ENCODE data around the gene PTPRM. TPM values are rescaled to one million over a fixed set of nuclear protein-coding genes. Genes with fewer than 3 reads are reported as not detected.

PTPRM gene
- total RNA-seq, 1 experiment from 2014 or later: 42.3 TPM

GRCh38 chr18:8385400-8385799 lies 818.3 kb downstream of the PTPRM start:
- Mint-ChIP-seq H3K4me3 (ENCODE audit: low read depth, unreplicated experiment) (no peak overlapping the region), H3K4me1 (ENCODE audit: low read depth, unreplicated experiment) (no peaks in the 10 kb centered on the region), H3K36me3 (ENCODE audit: insufficient read depth, unreplicated experiment) (no peaks in the 10 kb centered on the region), H3K27me3 (ENCODE audit: unreplicated experiment) (no peaks in the 10 kb centered on the region), H3K27ac (ENCODE audit: unreplicated experiment) (no peak overlapping the region), H3K9me3 (ENCODE audit: low read depth, unreplicated experiment) (no peaks in the 10 kb centered on the region)
- intact Hi-C loops (cut with micrococcal nuclease; ENCODE audit: unreplicated experiment): loop anchor here (5.0 kb wide), 1 partner anchor 1113 kb away; no protein-coding TSS in a partner anchor
- CTCF ChIA-PET: no interaction called here
- no peak for TF ChIP-seq CTCF (IDR thresholded peaks at IDR 0.05; ENCODE audit: unreplicated experiment)
- no peak for DNase-seq
- BruUV-seq (replicated peaks): no TSS peak

- Mint-ChIP-seq H3K4me3 (ENCODE audit: low read depth, unreplicated experiment) (no peak overlapping the region), H3K9me3 (ENCODE audit: low read depth, unreplicated experiment) (no peaks in the 10 kb centered on the region), H3K27ac (ENCODE audit: unreplicated experiment) (no peak overlapping the region), H3K27me3 (ENCODE audit: unreplicated experiment) (no peaks in the 10 kb centered on the region), H3K4me1 (ENCODE audit: low read depth, unreplicated experiment) (no peaks in the 10 kb centered on the region), H3K36me3 (ENCODE audit: insufficient read depth, unreplicated experiment) (no peaks in the 10 kb centered on the region)
- intact Hi-C loops (cut with micrococcal nuclease; ENCODE audit: unreplicated experiment): loop anchor here (5.0 kb wide), 1 partner anchor 1115 kb away; no protein-coding TSS in a partner anchor
- no peak for TF ChIP-seq CTCF (IDR thresholded peaks at IDR 0.05; ENCODE audit: unreplicated experiment)
- no peak for DNase-seq
- CTCF ChIA-PET: interaction anchor here (0.7 kb wide), 1 partner anchor 646 kb away, joined by 3 read pairs; no protein-coding TSS in a partner anchor
- BruUV-seq (replicated peaks): no TSS peak
Observed at GRCh38 chr18:8386669-8387380, 819.7 kb downstream of the PTPRM start.

GRCh38 chr18:8389391-8390340 lies 822.5 kb downstream of the PTPRM start:
- Mint-ChIP-seq H3K36me3 (ENCODE audit: insufficient read depth, unreplicated experiment) (no peaks in the 10 kb centered on the region), H3K4me3 (ENCODE audit: low read depth, unreplicated experiment) (no peak overlapping the region), H3K9me3 (ENCODE audit: low read depth, unreplicated experiment) (no peaks in the 10 kb centered on the region), H3K4me1 (ENCODE audit: low read depth, unreplicated experiment) (no peaks in the 10 kb centered on the region), H3K27me3 (ENCODE audit: unreplicated experiment) (no peaks in the 10 kb centered on the region), H3K27ac (ENCODE audit: unreplicated experiment) (no peak overlapping the region)
- DNase-seq: peak; percentile 80
- CTCF ChIA-PET: interaction anchor here (0.7 to 1.1 kb wide), 2 partner anchors 599 to 600 kb away, joined by 3 read pairs; no protein-coding TSS in a partner anchor
- TF ChIP-seq CTCF (IDR thresholded peaks at IDR 0.05; ENCODE audit: unreplicated experiment): peak; percentile 88
- no TSS peak for BruUV-seq (replicated peaks)
- intact Hi-C loops (cut with micrococcal nuclease; ENCODE audit: unreplicated experiment): loop anchor here (2.0 to 5.0 kb wide), 2 partner anchors 597 to 1117 kb away; no protein-coding TSS in a partner anchor

GRCh38 chr18:8391068-8391467 lies 824.0 kb downstream of the PTPRM start:
- Mint-ChIP-seq H3K27ac (ENCODE audit: unreplicated experiment) (no peak overlapping the region), H3K4me3 (ENCODE audit: low read depth, unreplicated experiment) (no peak overlapping the region), H3K4me1 (ENCODE audit: low read depth, unreplicated experiment) (no peaks in the 10 kb centered on the region), H3K36me3 (ENCODE audit: insufficient read depth, unreplicated experiment) (no peaks in the 10 kb centered on the region), H3K9me3 (ENCODE audit: low read depth, unreplicated experiment) (no peaks in the 10 kb centered on the region), H3K27me3 (ENCODE audit: unreplicated experiment) (no peaks in the 10 kb centered on the region)
- no TSS peak for BruUV-seq (replicated peaks)
- CTCF ChIA-PET: interaction anchor here (1.0 kb wide), 1 partner anchor 601 kb away, joined by 3 read pairs; no protein-coding TSS in a partner anchor
- intact Hi-C loops (cut with micrococcal nuclease; ENCODE audit: unreplicated experiment): no loop called here
- no peak for TF ChIP-seq CTCF (IDR thresholded peaks at IDR 0.05; ENCODE audit: unreplicated experiment)
- DNase-seq: no peak

Measured in Calu3 (cell line).